Measurements from ENCODE around the gene P2RY6.

Gene P2RY6

DNA sequence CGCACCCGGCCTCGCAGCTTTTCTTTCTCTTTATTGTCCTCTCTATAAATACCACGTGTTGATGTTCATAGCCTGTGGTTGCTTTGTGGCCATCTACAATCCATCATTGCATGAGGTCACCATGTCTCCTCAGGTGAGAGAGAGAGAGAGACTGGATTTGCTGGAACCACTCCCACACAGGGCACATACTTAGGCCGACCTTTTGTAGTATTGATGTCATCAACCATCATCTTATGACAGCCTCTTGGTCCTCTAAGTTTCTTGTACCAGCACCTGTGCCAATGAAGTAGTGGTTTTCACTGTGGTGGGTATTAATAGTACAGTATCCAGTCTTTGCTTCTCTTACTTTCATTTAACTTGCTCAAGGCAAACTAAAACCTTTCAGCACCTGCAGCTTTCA is 22.8 kb upstream of the P2RY6 start:
- TF ChIP-seq, protein P1, sequence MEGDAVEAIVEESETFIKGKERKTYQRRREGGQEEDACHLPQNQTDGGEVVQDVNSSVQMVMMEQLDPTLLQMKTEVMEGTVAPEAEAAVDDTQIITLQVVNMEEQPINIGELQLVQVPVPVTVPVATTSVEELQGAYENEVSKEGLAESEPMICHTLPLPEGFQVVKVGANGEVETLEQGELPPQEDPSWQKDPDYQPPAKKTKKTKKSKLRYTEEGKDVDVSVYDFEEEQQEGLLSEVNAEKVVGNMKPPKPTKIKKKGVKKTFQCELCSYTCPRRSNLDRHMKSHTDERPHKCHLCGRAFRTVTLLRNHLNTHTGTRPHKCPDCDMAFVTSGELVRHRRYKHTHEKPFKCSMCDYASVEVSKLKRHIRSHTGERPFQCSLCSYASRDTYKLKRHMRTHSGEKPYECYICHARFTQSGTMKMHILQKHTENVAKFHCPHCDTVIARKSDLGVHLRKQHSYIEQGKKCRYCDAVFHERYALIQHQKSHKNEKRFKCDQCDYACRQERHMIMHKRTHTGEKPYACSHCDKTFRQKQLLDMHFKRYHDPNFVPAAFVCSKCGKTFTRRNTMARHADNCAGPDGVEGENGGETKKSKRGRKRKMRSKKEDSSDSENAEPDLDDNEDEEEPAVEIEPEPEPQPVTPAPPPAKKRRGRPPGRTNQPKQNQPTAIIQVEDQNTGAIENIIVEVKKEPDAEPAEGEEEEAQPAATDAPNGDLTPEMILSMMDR (IDR thresholded peaks at IDR 0.05; ENCODE audit: extremely low read depth, insufficient read depth, missing control alignments) = no peak
- in situ Hi-C loops (cut with MboI; ENCODE audit: low pct_unique_long_range_greater_than_20kb, low sequenced_read_pairs, unreplicated experiment) = no loop called here
- no peak for DNase-seq (ENCODE audit: low spot score)

DNA sequence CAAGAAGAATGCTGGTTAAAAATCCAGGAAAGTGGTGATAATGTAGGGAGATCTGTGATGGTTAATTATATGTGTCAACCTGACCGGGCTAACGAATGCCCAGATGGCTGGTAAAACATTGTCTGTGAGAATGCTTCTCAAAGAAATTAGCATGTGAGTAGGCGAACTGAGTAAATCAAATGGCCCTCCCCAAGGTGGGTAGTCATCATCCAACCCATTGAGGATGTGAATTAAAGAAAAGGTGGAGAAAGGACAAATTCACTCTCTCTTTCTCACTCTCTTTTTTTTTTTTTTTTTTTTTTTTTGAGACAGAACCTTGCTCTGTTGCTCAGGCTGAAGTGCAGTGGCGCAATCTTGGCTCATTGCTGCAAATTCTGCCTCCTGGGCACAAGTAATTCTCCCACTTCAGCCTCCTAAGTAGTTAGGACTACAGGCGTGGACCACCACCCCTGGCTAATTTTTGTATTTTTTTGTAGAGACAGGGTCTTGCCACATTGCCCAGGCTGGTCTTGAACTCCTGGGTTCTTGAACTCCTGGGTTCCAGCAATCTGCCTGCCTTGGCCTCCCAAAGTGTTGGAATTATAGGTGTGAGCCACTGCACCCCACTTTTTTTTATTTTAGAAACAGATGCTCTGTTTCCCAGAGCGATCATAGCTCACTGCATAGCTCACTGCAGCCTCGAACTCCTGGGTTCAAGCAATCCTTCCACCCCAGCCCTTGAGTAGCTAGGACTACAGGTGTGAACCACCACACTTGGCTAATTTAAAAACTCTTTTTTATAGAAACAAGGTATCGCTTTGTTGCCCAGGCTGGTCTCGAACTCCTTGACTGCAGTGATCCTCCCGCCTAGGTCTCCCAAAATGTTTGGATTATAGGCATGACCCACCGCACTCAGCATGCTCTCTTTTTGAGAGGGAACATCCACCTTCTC is 22.0 kb upstream of the P2RY6 start:
- TF ChIP-seq, protein P1 (IDR thresholded peaks at IDR 0.05; ENCODE audit: extremely low read depth, insufficient read depth, missing control alignments) = no peak
- DNase-seq (ENCODE audit: low spot score) = no peak
- in situ Hi-C loops (cut with MboI; ENCODE audit: low pct_unique_long_range_greater_than_20kb, low sequenced_read_pairs, unreplicated experiment) = no loop called here

DNA sequence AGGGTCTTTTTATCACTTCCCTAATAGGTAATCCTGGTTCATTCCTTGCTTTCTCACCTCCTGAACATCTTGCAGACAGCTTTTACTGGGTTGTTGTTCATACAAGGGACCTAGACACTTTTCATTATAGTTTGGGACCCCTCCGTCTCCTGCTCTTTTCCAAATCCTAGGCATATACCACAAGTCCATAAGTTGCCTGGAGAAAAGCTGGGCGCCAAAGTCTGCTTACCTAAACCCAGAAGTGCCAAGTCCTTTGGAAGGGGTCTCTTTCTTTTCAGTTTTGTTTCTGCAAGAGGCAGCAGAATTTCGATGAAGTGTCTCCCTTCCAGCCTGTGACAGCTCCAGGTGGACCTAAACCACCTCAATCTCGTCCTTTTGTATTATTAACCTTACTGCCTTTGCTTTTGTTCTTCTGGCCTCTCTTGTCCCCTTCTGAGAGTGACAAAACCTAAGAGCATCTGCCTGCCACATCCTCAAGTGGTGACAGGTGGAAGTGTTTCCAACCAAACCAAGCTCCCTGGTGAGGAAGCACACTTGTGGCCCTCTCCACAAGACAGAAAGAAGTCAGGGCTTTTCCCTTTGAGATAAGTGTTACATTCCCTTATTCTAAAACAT is 19.5 kb upstream of the P2RY6 start:
- DNase-seq (ENCODE audit: low spot score) = no peak
- in situ Hi-C loops (cut with MboI; ENCODE audit: low pct_unique_long_range_greater_than_20kb, low sequenced_read_pairs, unreplicated experiment) = no loop called here
- TF ChIP-seq, protein P1 (IDR thresholded peaks at IDR 0.05; ENCODE audit: extremely low read depth, insufficient read depth, missing control alignments) = no peak

DNA sequence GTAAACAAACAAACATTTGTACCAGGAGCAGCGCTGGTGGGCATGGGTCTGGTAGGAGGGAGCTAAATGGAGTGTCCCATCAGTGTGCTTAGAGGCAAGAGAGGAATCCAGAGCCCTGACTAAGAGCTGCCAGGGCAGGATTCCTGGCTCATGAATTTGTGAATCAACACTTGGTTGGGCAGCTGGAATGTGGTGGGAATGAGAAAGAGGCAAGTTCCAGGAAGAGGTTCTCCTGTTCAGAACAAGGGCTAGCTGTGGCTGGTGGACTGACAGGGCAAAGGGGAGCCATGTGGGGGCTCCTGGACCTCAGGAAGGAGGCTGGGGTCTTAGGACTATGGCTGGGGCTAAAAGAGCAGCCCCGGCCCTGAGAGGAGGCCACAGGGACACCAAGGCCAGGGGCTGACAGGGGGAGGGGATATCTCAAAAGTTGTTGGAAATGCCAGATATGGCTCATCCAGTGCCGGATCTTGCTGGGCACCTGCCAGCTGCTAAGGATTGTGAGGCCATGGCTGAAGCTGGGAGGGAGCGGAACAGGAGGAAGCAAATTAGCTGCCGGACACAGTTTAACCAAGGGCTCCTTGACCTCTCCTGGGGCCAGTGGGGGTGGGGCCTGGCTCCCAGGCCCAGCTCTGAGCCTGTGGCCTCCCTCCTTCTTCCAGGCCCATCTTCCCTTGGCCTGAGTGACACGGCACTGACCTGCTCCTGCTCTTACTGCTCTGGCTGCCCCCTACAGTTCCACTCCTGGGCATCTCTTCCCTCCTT is 14.6 kb upstream of the P2RY6 start:
- in situ Hi-C loops (cut with MboI; ENCODE audit: low pct_unique_long_range_greater_than_20kb, low sequenced_read_pairs, unreplicated experiment) = no loop called here
- DNase-seq (ENCODE audit: low spot score) = no peak
- TF ChIP-seq, protein P1 (IDR thresholded peaks at IDR 0.05; ENCODE audit: extremely low read depth, insufficient read depth, missing control alignments) = no peak

DNA sequence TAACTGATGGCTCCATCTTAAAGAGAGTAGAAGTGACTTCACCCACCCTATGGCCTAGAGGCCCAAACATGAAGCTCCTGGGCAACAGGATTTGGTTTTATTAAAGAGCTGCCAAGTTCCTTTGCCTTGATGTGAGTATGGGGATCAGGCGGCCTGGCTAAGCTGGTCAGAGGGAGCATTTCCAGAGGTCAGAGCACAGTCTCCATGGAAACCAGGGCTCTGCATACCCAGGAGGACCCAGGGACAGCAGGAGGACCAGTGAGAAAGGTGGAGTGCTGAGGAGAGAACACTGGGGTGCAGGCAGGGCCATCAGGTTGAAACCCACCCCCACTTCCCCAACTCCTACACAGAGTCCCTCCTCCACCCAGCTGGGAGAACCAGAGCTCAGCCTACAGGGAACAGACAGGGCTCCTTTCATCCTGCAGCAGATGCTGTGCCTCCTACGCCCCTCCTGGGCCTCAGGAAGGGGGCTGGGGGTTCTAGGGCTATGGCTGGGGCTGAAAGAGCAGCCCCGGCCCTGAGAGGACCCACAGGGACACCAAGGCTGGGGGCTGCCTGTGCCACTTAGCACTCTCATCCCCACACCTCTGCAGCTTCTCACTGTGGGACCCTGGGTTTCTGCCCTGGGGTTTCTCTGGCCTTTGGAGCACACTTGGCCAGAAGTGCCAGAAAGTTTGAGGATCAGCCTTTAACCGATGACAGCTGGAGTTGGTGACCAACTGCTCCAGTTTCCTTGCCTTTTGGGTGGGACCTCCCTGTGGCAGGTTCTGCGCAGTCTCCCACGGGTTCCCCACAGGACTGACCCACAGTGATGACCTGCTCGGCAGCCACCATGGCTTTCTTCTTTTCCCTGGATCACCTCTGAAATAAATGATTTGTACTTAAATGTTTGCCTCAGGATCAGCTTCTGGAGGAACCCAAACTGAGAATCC is 13.8 kb upstream of the P2RY6 start:
- TF ChIP-seq, protein P1 (IDR thresholded peaks at IDR 0.05; ENCODE audit: extremely low read depth, insufficient read depth, missing control alignments) = no peak
- in situ Hi-C loops (cut with MboI; ENCODE audit: low pct_unique_long_range_greater_than_20kb, low sequenced_read_pairs, unreplicated experiment) = no loop called here
- no peak for DNase-seq (ENCODE audit: low spot score)

Data from GM13977 (cell line).